HEK293 (cell line): Measurements from ENCODE around the gene NAPA.
A peak's percentile ranks its signal among the peaks of the same experiment; 100 is the strongest.

ENCODE experiments used
- CTCF ChIA-PET: fragments of 350-600 bp; formaldehyde crosslinking; extraction: SDS; loops from one replicate; lab custom pipeline; 2021; ENCODE audit warnings: antibody characterized with exemption; lab: Yijun Ruan, JAX
- POLR2A ChIA-PET: fragments of 300-600 bp; formaldehyde crosslinking; extraction: SDS; loops from one replicate; lab custom pipeline; 2020; ENCODE audit warnings: antibody characterized with exemption, inconsistent platforms; lab: Yijun Ruan, JAX
- H3K27ac ChIP-seq: fragments of 200-500 bp; sonication (Bioruptor generic); 2 replicates; pipeline ENCODE4 v1.5.1; 2014; ENCODE audit warnings: low read depth, low read length, control low read depth, inconsistent platforms; ENCODE audit errors: extremely low read depth
- H3K36me3 ChIP-seq, 2 experiments: fragments of 200-500 bp in 1 of 2; sonication (Bioruptor generic) in 1 of 2; 1 replicate in 1 of 2; 2 replicates in 1 of 2; pipeline ENCODE4 v1.5.1; 2014 to 2017; ENCODE audit warnings: inconsistent platforms in 2 of 2, low read length in 2 of 2; ENCODE audit not compliant: control insufficient read depth in 2 of 2, insufficient read depth in 1 of 2
- H3K4me1 ChIP-seq: fragments of 200-500 bp; sonication (Bioruptor generic); 2 replicates; pipeline ENCODE4 v1.5.1; 2014; ENCODE audit warnings: mild to moderate bottlenecking, low read length, inconsistent platforms; ENCODE audit not compliant: control insufficient read depth, insufficient read depth
- H3K4me3 ChIP-seq: 2 replicates; pipeline ENCODE4 v1.5.1; 2011; ENCODE audit warnings: low read depth, mild to moderate bottlenecking, control low read depth, low read length, moderate library complexity
- H3K9me3 ChIP-seq: fragments of 200-500 bp; sonication (Bioruptor generic); 2 replicates; pipeline ENCODE4 v1.5.1; 2014; ENCODE audit warnings: low read depth, low read length, inconsistent platforms; ENCODE audit not compliant: control insufficient read depth, insufficient read depth
- CTCF ChIP-seq: fragments of 450-650 bp; formaldehyde crosslinking; IDR thresholded peaks from 2 replicates; pipeline ENCODE4 v1.5.1; 2016; ENCODE audit warnings: missing biosample characterization, missing genetic modification characterization
- PRDM1 ChIP-seq: fragments of 450-650 bp; formaldehyde crosslinking; IDR thresholded peaks from 2 replicates; pipeline ENCODE4; 2016; ENCODE audit warnings: missing biosample characterization, missing genetic modification characterization
- SCRT1 ChIP-seq: fragments of 450-650 bp; formaldehyde crosslinking; IDR thresholded peaks from 2 replicates; pipeline ENCODE4 v1.5.1; 2016; ENCODE audit warnings: missing biosample characterization, missing genetic modification characterization, borderline replicate concordance
- SCRT2 ChIP-seq: fragments of 450-650 bp; formaldehyde crosslinking; IDR thresholded peaks from 2 replicates; pipeline ENCODE4 v1.5.1; 2016; ENCODE audit warnings: missing biosample characterization, missing genetic modification characterization
- WT1 ChIP-seq: fragments of 450-650 bp; formaldehyde crosslinking; IDR thresholded peaks from 2 replicates; pipeline ENCODE4 v1.5.1; 2016; ENCODE audit warnings: missing biosample characterization, missing genetic modification characterization
- ZIC2 ChIP-seq: fragments of 450-650 bp; formaldehyde crosslinking; IDR thresholded peaks from 2 replicates; pipeline ENCODE4 v1.5.1; 2016; ENCODE audit warnings: missing biosample characterization, missing genetic modification characterization
- ZNF146 ChIP-seq: fragments of 450-650 bp; formaldehyde crosslinking; IDR thresholded peaks from 2 replicates; pipeline ENCODE4 v1.5.1; 2016; ENCODE audit warnings: missing biosample characterization, missing genetic modification characterization
- ZNF366 ChIP-seq: fragments of 450-650 bp; formaldehyde crosslinking; conservative IDR thresholded peaks from 2 replicates; pipeline ENCODE4 v1.5.1; 2016; ENCODE audit warnings: missing biosample characterization, missing genetic modification characterization
- ZNF48 ChIP-seq: fragments of 450-650 bp; formaldehyde crosslinking; IDR thresholded peaks from 2 replicates; pipeline ENCODE4 v1.5.1; 2016; ENCODE audit warnings: missing biosample characterization, missing genetic modification characterization
- ZNF580 ChIP-seq: fragments of 450-650 bp; formaldehyde crosslinking; IDR thresholded peaks from 2 replicates; pipeline ENCODE4 v1.5.1; 2016; ENCODE audit warnings: missing biosample characterization, missing genetic modification characterization
- ZNF747 ChIP-seq: fragments of 450-650 bp; formaldehyde crosslinking; IDR thresholded peaks from 2 replicates; pipeline ENCODE4 v1.5.1; 2016; ENCODE audit warnings: missing biosample characterization, missing genetic modification characterization
- ZNF837 ChIP-seq: fragments of 450-650 bp; formaldehyde crosslinking; IDR thresholded peaks from 2 replicates; pipeline ENCODE4 v1.5.1; 2016; ENCODE audit warnings: missing biosample characterization, missing genetic modification characterization

The NAPA gene

GRCh38 chr19:47529018-47529742, 14.3 kb upstream of the NAPA start:
- POLR2A ChIA-PET = interaction anchor here (0.6 to 1.2 kb wide), 2 partner anchors 10 to 16 kb away, joined by 3 to 4 read pairs; no protein-coding TSS in a partner anchor
- H3K4me1 ChIP-seq = no peaks in the 10 kb centered on the region
- CTCF ChIA-PET = interaction anchor here (0.6 to 3.6 kb wide), 3 partner anchors 11 to 93 kb away, joined by 3 to 12 read pairs (median 6); partner anchors contain the start of gene NAPA
- H3K9me3 ChIP-seq = no peaks in the 10 kb centered on the region
- H3K36me3 ChIP-seq = no peaks in the 10 kb centered on the region
- no peak overlapping the region for H3K27ac ChIP-seq
- TF ChIP-seq SCRT2 (tag by site-specific recombination) = peak; percentile 54; the same call in 1 of the 2 replicates
- TF ChIP-seq ZNF747 (tag by site-specific recombination) = no peak
- peak; percentile 44; the same call in 1 of the 2 replicates for TF ChIP-seq SCRT1 (tag by site-specific recombination)
- no peak for TF ChIP-seq CTCF
- TF ChIP-seq ZNF366 (tag by site-specific recombination) = no peak
- TF ChIP-seq, all 188 proteins: peak for 2
- no peak overlapping the region for H3K4me3 ChIP-seq

- POLR2A ChIA-PET = no interaction called here
- H3K9me3 ChIP-seq = no peaks in the 10 kb centered on the region
- no peak overlapping the region for H3K4me3 ChIP-seq
- H3K4me1 ChIP-seq = no peaks in the 10 kb centered on the region
- CTCF ChIA-PET = no interaction called here
- TF ChIP-seq ZNF146 (tag by site-specific recombination) (peak; percentile 86), ZNF580 (0 out of 2 replicates have a peak, but pooled peaks have one; percentile 50), WT1 (tag by site-specific recombination) (no peak)
- no peaks in the 10 kb centered on the region for H3K36me3 ChIP-seq
- H3K27ac ChIP-seq = no peak overlapping the region
Measured at GRCh38 chr19:47526798-47527197, 11.9 kb upstream of the NAPA start.

- POLR2A ChIA-PET = interaction anchor here (0.9 to 1.2 kb wide), 2 partner anchors 8 to 9 kb away, joined by 4 to 5 read pairs; no protein-coding TSS in a partner anchor
Measured at GRCh38 chr19:47523473-47523872, 8.6 kb upstream of the NAPA start.

GRCh38 chr19:47521473-47522180, 6.8 kb upstream of the NAPA start:
- no peak overlapping the region for H3K4me3 ChIP-seq
- ChIA-PET POLR2A (interaction anchor here (0.5 kb wide), 1 partner anchor 31 kb away, joined by 5 read pairs; no protein-coding TSS in a partner anchor), CTCF (interaction anchor here (0.5 to 2.1 kb wide), 4 partner anchors 9 to 341 kb away, joined by 3 to 9 read pairs (median 4); no protein-coding TSS in a partner anchor)
- TF ChIP-seq ZNF747 (tag by site-specific recombination) (no peak), PRDM1 (tag by site-specific recombination) (no peak), ZNF48 (tag by site-specific recombination) (no peak)
- no peaks in the 10 kb centered on the region for H3K36me3 ChIP-seq
- H3K4me1 ChIP-seq = no peaks in the 10 kb centered on the region
- no peaks in the 10 kb centered on the region for H3K9me3 ChIP-seq
- no peak overlapping the region for H3K27ac ChIP-seq

More at GRCh38 chr19:47523473-47523872, 8.6 kb upstream of the NAPA start:
- TF ChIP-seq ZNF837 (tag by site-specific recombination) (no peak), ZIC2 (tag by site-specific recombination) (peak; percentile 50)
- Histone ChIP-seq H3K27ac (no peak overlapping the region), H3K36me3 (no peaks in the 10 kb centered on the region), H3K4me3 (no peak overlapping the region), H3K4me1 (no peaks in the 10 kb centered on the region), H3K9me3 (no peaks in the 10 kb centered on the region)
- CTCF ChIA-PET = interaction anchor here (0.6 to 2.0 kb wide), 3 partner anchors 8 to 176 kb away, joined by 4 to 15 read pairs (median 6); partner anchors contain the start of gene NAPA
